Putamen (tissue), 1 donor: Measurements from ENCODE around the gene LRRIQ1.
A peak's percentile ranks its signal among the peaks of the same experiment; 100 is the strongest.
"Not testable (repeated sequence)": the region's sequence is repeated elsewhere in the genome, so short reads cannot be mapped to it uniquely, and the experiment has no call there.

Experiments used
- DNase-seq: peaks from one replicate; pipeline ENCODE4 v3.0.0-alpha.2; 2016; ENCODE audit warnings: low spot score

The LRRIQ1 gene, protein sequence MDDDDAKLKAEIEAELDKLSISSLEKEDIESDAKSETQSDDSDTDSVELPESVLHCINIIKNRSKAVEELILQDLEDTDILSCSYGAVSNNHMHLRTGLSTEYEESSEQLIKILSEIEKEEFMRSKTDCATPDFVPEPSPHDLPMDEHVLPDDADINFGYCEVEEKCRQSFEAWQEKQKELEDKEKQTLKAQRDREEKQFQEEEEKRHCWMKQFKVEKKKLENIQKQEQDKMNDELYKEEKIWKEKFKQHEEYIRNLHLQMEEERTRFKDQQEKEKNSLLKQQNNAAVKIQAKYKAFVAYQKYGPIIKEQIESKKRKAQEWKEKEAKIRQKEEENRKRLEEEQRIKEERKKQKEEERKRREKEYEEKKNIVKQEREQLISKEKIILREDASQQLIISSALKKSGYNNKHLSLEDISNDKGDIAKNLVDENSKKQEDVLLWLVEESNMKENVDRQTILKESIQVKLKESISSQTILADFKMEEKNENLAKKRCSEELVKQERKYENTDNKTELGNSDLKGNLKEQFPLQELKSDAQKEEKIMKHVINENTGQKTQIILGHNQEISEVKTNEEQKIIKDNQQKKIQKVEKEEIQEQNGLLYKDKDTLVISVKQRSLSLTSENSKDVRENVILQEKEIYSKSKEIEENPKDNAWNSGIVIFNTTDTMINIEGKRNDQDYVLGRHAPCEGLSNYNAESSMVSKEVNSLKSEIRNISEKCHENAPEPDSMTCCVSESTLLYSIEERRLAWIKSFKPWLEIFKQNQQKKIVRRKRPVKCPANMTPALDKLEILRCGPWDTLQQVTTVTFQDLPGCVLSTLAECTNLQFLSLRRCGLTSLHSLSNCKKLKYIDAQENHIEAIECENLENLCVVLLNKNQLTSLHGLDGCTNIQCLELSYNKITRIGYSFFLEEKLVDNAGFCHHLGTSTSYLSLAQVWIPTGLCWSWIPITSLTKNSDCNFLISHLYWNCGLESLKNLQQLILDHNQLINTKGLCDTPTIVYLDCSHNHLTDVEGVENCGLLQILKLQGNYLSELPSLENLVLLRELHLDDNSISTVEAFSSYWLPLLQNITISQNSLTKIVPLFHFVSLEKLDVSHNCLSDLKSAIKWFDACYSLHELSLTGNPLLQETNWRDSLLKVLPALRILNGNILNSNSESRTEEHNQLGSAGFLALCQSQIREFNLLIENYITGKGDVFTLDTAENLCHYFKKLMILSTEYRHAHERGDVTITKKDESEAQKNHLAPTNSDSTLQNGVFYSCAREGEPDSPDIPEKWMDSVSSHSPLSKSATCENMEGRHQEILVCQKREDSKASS (N-terminal part only)

DNA sequence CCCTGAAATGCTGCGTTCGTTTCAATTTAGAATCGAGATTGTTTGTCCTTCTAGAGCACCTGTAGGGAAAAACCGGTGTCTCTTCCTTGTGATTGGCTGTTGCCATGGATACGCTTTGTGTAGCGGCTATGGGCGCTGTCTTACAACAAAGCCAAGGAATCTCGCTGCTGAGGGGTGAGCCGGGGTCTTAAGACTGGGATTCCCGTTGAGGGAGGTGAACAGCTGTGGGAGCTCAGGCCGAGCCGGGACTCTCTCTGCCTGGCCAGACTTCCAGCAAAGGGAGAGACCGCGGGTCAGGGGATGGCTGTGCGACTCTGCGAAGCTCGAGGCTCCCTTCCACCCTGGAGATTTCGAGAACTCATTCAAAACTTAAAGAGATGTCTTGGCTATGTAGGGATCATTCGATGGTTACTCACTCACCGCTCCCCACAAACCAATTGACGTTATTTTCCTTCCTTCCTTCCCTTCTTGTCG, at the start of gene LRRIQ1, which contains the start of gene TSPAN19:
LRRIQ1 (plus strand) TSS at position 118 of the 474 bp plus-strand sequence. CDS start 1,826 bp downstream, outside the sequence.
TSPAN19 (minus strand) TSS at position 44 of the 474 bp plus-strand sequence. CDS start 6,331 bp downstream, outside the sequence.
- peak; percentile 86 for DNase-seq

DNA sequence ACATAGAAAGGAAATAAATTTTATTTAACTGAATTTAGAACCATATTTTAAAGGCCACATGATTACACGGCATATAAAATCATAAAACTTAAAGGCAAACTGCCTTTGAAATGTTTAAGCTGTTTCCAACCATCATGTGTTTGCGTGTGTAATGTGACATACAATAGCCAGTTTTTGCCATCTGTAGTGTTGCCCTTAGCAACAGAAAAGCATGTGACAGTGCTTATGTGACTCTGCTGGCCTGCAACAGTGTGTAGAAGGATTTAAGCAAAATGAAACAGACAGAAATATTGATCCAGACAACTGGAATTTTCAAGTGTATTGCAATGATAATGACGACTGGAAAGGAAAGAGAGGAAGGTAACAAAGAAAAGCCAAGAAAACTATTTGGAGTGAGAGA, 49.6 kb upstream of the LRRIQ1 start:
- DNase-seq, result peak; percentile 24

DNA sequence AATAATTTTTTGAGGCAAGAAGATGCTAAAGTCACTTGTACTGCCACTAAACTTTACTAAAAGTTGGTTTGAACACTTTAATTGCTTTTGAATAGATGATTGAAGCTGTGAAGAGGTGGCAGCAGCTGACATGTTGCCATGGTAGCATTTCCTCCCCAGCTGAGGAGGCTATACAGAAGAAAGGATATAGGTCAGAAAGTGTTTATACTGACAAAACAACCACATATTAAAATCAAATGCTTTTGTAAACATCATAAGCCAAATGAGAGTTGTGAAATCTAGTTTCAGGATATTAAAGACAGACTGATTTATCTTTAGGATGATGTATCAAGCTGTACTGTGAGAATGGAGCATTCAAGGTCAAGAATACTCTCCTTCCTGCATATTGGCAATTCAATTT, 41.7 kb upstream of the LRRIQ1 start:
- DNase-seq, result no peak

DNA sequence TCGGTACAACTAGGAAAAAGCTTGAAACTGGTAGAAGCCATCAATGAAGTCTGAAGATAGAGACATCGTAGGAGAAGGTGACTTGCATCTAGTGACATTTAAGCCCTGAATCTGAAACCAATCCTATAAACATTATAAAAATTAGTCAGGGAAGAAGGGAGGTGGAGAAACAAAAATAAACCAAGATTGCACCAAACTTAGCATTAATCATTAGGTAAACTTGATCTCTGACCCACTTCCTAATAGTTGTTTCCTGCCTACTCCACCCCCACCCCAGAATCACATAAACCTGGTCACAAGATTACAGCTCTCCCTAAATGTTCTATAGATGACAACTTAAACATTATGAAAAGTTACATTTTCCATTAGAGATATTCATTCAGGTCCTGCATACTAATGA, 40.5 kb upstream of the LRRIQ1 start:
- DNase-seq, result no peak

DNA sequence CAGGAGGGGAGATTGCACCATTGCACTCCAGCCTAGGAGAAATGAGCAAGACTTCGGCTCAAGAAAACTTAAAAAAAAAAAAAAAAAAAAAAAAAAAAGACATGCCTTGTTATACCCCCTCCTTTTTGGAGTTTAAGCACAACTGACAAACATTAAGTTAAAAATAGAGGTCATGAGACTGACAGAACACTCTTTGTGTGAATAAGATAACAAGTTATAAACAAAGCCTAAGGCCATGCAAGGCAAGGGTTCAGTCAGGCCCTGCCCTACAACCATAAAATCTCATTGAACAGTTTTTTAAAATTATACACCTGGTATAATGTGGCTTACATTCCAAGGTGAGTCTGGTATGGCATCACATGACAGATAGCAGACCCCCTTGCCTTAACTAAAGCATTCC, 39.4 kb upstream of the LRRIQ1 start:
- DNase-seq, result no peak

DNA sequence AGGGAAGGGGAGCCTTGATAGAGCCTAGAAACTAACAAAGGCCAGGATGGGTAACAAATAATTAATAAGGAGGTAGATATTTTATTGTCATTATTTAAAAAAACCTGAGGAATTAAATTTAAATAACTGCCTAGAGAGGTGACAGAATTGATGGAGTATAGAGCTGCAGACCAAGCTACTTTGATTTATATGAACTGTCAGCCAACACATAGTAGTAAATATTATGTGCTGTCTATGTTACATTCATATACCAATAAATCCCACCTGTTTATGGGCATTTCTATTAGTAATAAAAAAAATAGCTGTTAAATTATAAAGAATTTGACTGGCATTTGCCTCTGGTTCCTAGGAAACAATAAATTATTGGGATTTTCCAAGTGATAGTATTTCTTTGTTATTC, 37.8 kb upstream of the LRRIQ1 start:
- no peak for DNase-seq

DNA sequence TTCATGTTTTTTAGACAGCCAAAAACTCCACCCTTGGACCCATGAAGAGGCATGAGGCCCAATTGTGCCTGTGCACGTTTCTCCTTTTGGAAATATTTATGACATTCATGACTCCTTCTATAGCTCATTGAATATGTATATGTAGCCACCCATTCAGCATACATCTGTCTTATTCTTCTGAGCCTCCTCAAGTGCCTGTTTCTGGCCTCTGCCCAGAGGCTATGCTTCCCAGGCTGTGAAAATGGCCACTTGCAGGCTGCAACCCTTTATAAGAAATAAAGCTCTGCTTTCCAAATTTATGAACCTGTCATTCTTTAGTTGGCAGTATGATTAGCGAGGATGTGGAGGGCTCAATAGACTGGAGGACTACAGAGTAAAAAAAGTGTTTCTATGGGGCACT, 35.4 kb upstream of the LRRIQ1 start:
- no peak for DNase-seq

DNA sequence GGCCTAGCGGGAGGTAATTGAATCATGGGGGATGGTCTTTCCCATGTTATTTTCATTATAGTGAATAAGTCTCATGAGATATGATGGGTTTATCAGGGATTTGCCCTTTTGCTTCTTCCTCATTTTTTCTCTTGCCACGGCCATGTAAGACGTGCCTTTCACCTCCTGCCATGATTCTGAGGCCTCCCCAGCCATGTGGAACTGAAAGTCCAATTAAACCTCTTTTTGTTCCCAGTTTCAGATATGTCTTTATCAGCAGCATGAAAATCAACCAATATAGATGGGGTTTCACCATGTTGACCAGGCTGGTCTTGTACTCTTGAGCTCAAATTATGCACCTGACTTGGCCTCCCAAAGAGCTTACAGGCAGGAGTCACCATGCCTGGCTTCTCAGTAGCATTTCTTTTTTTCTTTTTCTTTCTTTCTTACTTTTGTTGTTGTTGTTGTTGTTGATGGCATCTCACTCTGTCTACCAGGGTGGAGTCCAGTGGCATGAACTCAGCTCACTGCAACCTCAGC, 33.3 kb upstream of the LRRIQ1 start:
- no peak for DNase-seq

DNA sequence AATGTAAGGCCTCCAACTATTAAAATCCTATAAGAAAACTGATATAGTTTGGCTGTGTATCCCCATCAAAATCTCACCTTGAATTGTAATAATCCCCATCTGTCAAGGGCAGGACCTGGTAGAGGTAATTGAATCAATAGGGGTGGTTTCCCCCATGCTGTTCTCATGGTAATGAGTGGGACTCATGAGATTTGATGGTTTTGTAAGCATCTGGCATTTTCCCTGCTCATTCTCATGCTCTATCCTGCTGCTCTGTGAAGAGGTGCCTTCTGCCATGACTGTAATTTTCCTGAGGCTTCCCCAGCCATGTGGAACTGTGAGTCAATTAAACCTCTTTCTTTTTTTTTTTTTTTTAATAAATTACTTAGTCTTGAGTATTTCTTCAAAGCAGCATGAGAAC, 31.9 kb upstream of the LRRIQ1 start:
- no peak for DNase-seq

DNA sequence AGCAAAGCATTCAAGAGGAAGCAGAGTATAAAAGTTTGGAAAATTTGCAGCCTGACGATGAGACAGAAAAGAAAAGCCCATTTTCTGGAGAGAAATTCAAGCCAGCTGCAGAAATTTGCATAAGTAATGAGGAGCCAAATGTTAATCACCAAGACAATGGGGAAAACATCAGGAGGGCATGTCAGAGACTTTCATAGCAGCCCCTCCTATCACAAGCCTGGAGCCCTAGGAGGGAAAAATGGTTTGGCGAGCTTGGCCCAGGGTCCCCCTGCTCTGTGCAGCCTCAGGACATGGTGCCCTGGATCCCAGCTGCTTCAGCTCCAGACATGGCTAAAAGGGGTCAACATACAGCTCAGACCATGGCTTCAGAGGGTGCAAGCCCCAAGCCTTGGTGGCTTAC, 31.1 kb upstream of the LRRIQ1 start:
- not testable (repeated sequence) for DNase-seq

DNA sequence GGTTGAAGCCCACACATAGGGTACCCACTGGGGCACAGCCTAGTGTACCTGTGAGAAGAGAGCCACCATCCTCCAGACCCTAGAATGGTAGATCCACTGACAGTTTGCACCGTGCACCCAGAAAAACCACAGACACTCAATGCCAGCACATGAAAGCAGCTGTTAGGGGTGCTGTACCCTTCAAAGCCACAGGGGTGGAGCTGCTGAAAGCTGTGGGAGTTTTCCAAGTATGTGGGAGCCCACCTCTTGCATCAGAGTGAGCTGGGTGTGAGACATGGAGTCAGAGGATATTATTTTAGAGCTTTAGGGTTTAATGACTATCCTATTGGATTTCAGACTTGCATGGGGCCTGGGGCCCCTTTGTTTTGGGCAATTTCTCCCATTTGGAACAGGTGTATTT, 30.5 kb upstream of the LRRIQ1 start:
- no peak for DNase-seq

DNA sequence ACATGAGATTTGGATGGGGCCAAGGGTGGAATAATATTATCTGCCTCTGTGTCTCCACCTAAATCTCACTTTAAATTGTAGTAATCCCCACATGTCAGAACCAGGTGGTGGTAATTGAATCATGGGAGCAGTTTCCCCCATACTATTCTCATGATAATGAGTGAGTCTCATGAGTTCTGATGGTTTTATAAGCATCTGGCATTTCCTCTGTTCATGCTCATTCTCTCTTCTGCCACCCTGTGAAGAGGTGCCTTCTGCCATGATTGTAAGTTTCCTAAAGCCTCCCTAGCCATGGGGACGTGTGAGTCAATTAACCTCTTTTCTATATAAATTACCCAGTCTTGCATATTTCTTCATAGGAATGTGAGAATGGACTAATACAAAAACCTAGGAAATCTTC, 29.9 kb upstream of the LRRIQ1 start:
- no peak for DNase-seq

DNA sequence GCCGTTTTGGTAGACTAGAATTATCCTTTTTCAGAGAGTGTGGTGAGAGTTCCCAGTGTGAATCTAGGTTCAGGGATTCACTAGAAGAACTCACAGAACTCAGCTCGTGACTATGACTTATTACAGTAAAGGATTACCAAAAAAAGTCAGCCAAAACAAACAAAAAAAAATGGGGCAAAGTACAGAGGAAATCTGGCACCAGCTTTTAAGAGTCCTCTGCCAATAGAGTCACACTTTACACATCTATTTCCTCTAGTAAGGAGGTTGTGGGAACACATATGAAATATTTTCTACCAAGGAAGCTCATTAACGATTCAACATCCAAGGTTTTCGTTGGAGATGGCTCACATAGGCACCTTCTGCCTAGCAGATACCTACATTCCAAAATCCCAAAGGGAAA, 28.3 kb upstream of the LRRIQ1 start:
- no peak for DNase-seq

DNA sequence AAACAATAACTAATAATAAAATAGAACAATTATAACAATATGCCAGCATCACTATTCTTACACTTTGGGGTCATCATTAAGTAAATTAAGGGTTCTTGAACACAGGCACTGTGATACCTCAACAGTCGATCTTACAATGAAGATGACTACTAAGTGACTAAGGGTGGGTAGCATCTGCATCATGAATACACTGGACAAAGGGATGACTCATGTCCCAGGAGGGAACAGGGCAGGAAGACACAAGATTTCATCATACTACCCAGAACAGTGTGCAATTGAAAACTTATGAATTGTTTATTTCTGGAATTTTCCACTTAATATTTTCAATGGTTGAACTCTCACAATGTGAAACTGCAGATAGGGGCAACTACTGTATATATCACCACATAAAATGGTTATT, 19.7 kb upstream of the LRRIQ1 start:
- DNase-seq, result peak; percentile 67

DNA sequence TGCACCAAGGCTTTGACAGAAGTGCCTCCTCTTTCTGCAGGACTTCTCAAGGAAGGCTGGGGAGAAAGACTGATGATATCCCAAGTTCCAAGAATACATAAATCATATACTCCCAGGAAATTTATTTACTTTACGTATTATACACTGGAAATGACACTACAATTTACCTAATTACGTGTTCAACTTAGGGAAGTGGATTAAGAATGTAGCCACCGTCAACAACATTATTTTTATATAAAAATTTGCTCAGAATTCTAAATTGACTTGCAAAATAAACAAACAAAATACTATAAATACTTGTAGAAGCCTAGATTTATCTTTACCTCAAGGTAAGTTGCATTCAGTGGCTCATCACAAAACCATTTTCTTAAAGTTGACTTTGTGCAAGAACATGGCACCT, 19.0 kb upstream of the LRRIQ1 start:
- no peak for DNase-seq

DNA sequence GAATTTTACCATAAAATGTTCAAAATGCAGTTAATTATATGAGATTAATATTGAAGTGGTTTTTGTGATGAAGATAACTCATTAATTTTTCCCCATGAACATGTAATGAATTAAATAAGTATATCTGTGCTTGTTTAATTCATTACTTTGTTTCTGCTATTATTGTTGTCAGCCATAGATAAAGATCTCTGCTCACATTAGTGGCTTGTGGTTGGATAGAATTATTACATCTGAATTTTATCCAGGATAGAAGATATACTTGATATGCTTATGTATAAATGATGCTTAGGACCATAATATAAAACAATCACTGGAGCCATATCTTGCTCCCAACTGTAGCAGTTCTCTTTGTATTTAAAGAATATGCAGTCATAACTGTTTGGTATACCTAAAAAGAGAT, 18.5 kb upstream of the LRRIQ1 start:
- DNase-seq, result no peak

DNA sequence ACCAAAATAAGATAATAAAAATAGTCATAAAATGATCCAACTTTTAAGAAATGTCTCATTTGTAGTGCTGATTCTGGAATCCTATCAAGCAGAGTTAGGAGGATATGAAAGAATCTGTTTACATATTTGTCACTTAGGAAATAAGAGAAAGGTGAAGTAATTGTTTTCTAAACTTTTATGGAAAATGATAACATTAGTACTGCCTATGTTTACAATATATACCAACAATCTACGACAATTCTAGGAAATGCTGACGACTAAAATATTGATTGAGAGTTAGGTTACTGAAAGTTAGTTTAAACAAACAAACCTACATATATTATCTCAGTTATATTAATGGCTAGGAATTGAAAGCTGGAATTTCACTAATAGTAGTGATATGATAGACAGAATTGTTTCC, 18.1 kb upstream of the LRRIQ1 start:
- DNase-seq, result no peak

DNA sequence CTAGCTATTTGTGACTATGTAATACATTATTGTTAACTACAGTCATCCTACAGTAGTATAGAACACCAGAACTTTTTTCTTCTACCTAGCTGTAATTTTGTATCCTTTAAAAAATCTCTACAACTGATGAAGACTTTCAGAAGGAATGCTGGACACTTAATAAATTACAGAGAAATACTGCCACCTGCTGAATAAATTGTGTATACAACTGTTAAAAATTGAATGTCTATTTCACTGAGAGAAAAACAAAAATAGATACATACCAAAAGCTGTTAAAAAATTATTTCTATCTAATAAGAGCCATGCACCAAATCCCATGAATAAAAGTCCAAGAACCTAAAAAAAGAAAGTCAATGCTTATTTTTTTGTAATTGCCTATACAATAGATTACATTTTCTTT, 6.7 kb upstream of the LRRIQ1 start:
- peak; percentile 16 for DNase-seq

DNA sequence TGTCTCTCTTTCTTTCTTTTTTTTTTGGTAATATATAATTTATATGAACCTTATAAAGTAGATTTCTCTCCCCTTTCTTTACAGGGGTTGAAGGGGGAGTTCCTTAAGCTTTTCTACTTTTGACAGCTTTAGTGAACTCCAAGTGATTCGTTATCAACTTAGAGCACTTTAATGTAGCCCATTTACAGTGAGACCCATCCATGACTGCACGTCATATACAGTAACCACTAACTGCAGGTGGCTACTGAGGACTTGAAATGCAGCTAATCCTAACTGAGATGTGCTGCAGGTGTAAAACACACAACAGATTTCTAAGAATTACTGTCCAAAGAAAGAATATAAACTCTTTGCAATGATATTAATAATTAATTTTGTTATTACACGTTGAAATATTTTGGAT, 582 bp downstream of the LRRIQ1 start:
- DNase-seq, result no peak

DNA sequence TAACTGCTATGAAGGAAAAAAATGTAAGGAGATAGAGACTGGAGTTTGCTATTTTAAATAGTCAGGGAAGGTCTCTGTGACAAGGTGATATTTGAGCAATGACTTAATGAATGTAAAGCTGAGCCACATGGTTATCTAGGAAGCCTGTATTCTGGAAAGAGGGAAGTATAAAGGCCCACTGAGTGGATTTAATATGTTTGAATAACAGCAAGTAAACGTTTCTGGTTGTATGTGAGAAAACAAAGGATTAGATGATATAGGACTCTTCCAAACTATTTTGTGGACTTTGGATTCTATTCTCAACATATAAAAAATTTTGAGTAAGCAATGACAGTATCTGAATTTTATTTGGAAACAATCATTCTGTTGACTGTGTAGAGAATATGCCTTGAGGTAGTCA, 5.2 kb downstream of the LRRIQ1 start:
- DNase-seq, result no peak

DNA sequence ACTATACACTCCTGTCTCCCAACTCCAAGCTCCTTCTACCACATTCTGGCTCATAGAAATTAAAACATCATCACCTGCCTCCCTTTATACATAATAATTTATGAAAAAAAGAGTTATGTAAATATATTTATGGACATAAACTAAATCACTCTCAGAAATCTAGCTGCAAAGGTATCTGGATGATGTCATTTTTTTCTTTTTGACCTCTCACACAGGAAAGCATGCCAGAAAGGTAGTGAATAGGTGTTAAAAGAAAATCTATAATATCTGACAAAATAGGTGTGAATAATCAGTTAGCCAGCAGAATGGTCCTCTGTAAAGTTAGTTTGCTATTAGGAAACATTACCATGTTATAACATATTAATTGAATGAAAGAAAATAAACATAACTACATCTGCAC, 7.7 kb downstream of the LRRIQ1 start:
- DNase-seq, result no peak
